ENCODE data around the gene TBXT. TPM values are rescaled to one million over a fixed set of nuclear protein-coding genes. Genes with fewer than 3 reads are reported as not detected.

Gene TBXT
- total and polyA plus RNA-seq, 2 experiments from 2014 or later = 0.23 TPM; not detected in 1

GRCh38 chr6:166195860-166196238, 28.2 kb upstream of the TBXT start:
- peaks cover 29% of the 10 kb centered on the region for H3K27me3 ChIP-seq (ENCODE audit: insufficient read depth)
- H3K4me2 ChIP-seq = no peak overlapping the region
- no peaks in the 10 kb centered on the region for H3F3A ChIP-seq (replicated peaks; ENCODE audit: low read depth)
- H4K20me1 ChIP-seq (replicated peaks; ENCODE audit: insufficient read depth) = no peaks in the 10 kb centered on the region
- H3K9me2 ChIP-seq (ENCODE audit: insufficient read depth) = no peaks in the 10 kb centered on the region
- TF ChIP-seq POLR2AphosphoS5 (IDR thresholded peaks at IDR 0.05; ENCODE audit: low read depth) (no peak), STAT1 (IDR thresholded peaks at IDR 0.05; ENCODE audit: unreplicated experiment) (no peak), EZH2 (IDR thresholded peaks at IDR 0.05; ENCODE audit: low read depth, unreplicated experiment) (no peak), ZNF462 (CRISPR knock-in tag; IDR thresholded peaks at IDR 0.05) (no peak), ETS1 (IDR thresholded peaks at IDR 0.05) (no peak), ZNF331 (CRISPR knock-in tag; IDR thresholded peaks at IDR 0.05; ENCODE audit: low read depth) (no peak)
- H3K27ac ChIP-seq (ENCODE audit: low read depth) = no peak overlapping the region
- DNase-seq (ENCODE audit: low spot score) = no peak
- H3K27me3 Mint-ChIP-seq (ENCODE audit: insufficient read depth, low read depth, poor library complexity) = peaks cover 12% of the 10 kb centered on the region
- peaks cover 14% of the 10 kb centered on the region for H3K4me1 Mint-ChIP-seq
- H3K4me1 ChIP-seq (ENCODE audit: insufficient read depth) = no peaks in the 10 kb centered on the region
- no peaks in the 10 kb centered on the region for H3K36me3 Mint-ChIP-seq (ENCODE audit: low read depth)
- H3K79me2 ChIP-seq (replicated peaks; ENCODE audit: insufficient read depth) = no peaks in the 10 kb centered on the region
- no peaks in the 10 kb centered on the region for H3K36me3 ChIP-seq (ENCODE audit: insufficient read depth)
- no peak overlapping the region for H3K4me3 ChIP-seq
- ATAC-seq = no peak
- H3K27ac Mint-ChIP-seq = no peak overlapping the region
- H2AFZ ChIP-seq = no peak overlapping the region
- no peaks in the 10 kb centered on the region for H3K9me3 Mint-ChIP-seq
- H3K4me3 Mint-ChIP-seq = no peak overlapping the region

Data from GM23338 (cell line).